Endothelial cell of umbilical vein (primary cell): ENCODE results near the gene DGKD. TPM values are rescaled to one million over a fixed set of nuclear protein-coding genes. Genes with fewer than 3 reads are reported as not detected.

Experiments used
- BruUV-seq: library from RNA; stranded (reverse); fragments of 400-500 nt; replicated peaks from 2 replicates; lab custom pipeline; 2021; lab: Mats Ljungman, UMichigan
- CTCF ChIA-PET: fragments of 300-600, 350-600 bp; sonication (Branson Sonifier 250); formaldehyde crosslinking; loops from one replicate; lab custom pipeline; 2021; ENCODE audit warnings: antibody characterized with exemption, inconsistent platforms; lab: Charles Lee
- POLR2A ChIA-PET: fragments of 300-600, 350-600 bp; sonication (Branson Sonifier 250); formaldehyde crosslinking; loops from one replicate; lab custom pipeline; 2021; ENCODE audit warnings: antibody characterized with exemption, inconsistent platforms; lab: Charles Lee
- DNase-seq: peaks from one replicate; pipeline ENCODE4 v3.0.0-alpha.2; 2011; ENCODE audit warnings: low read depth, low spot score
- FAIRE-seq: peaks from 2 replicates; lab custom pipeline; 2011; peaks lifted over from hg19 to GRCh38; lab: Jason Lieb, UNC
- H2AFZ ChIP-seq: 2 replicates; pipeline ENCODE4 v1.6.0; 2012; ENCODE audit warnings: low read depth, low read length, control low read depth, inconsistent platforms
- H3K27ac ChIP-seq: 2 replicates; pipeline ENCODE4 v1.5.1; 2011; ENCODE audit warnings: low read depth, mild to moderate bottlenecking, control low read depth, low read length, moderate library complexity; ENCODE audit not compliant: insufficient read depth
- H3K27me3 ChIP-seq, 2 experiments: 2 replicates each; pipeline versions ENCODE4 v1.6.0 to v1.6.1; 2011; ENCODE audit warnings: low read length in 2 of 2, mixed read lengths in 1 of 2; ENCODE audit not compliant: control insufficient read depth in 2 of 2, insufficient read depth in 2 of 2
- H3K36me3 ChIP-seq, 2 experiments: 2 replicates in 1 of 2; 3 replicates in 1 of 2; pipeline ENCODE4 v1.5.1; 2011; ENCODE audit warnings: low read length in 2 of 2, mild to moderate bottlenecking in 1 of 2, moderate library complexity in 1 of 2; ENCODE audit not compliant: control insufficient read depth in 2 of 2, insufficient read depth in 2 of 2; ENCODE audit errors: extremely low read depth in 1 of 2
- H3K4me1 ChIP-seq: 3 replicates; pipeline ENCODE4 v1.5.1; 2011; ENCODE audit warnings: mild to moderate bottlenecking, low read length; ENCODE audit not compliant: control insufficient read depth, insufficient read depth; ENCODE audit errors: extremely low read depth
- H3K4me2 ChIP-seq: 2 replicates; pipeline ENCODE4 v1.6.1; 2011; ENCODE audit warnings: low read length, control low read depth, mixed read lengths; ENCODE audit not compliant: insufficient read depth
- H3K4me3 ChIP-seq, 3 experiments: fragments of 200-600 bp in 1 of 3; sonication (generic), shearing (Covaris generic) in 1 of 3; replicated peaks in 1 of 3; 2 replicates each; pipeline ENCODE4 v1.5.1; 2011 to 2016; ENCODE audit warnings: control low read depth in 3 of 3, low read length in 3 of 3, mild to moderate bottlenecking in 2 of 3, inconsistent platforms in 1 of 3, low read depth in 1 of 3, moderate library complexity in 1 of 3; ENCODE audit not compliant: insufficient read depth in 1 of 3
- H3K79me2 ChIP-seq: 2 replicates; pipeline ENCODE4 v1.6.0; 2012; ENCODE audit warnings: low read length, inconsistent platforms; ENCODE audit not compliant: control insufficient read depth, insufficient read depth
- H3K9ac ChIP-seq: replicated peaks from 2 replicates; pipeline ENCODE3; 2011; ENCODE audit warnings: low read length, control low read depth; ENCODE audit not compliant: insufficient read depth; ENCODE audit errors: extremely low read depth
- H3K9me1 ChIP-seq: replicated peaks from 3 replicates; pipeline ENCODE4 v1.6.0; 2011; ENCODE audit warnings: mild to moderate bottlenecking, low read length; ENCODE audit not compliant: control insufficient read depth, insufficient read depth; ENCODE audit errors: extremely low read depth
- H3K9me3 ChIP-seq: replicated peaks from 2 replicates; pipeline ENCODE4 v1.5.1; 2012; ENCODE audit warnings: low read length, inconsistent platforms; ENCODE audit not compliant: control insufficient read depth, insufficient read depth
- H4K20me1 ChIP-seq: replicated peaks from 2 replicates; pipeline ENCODE3; 2011; ENCODE audit warnings: mild to moderate bottlenecking, low read length; ENCODE audit not compliant: control insufficient read depth, insufficient read depth; ENCODE audit errors: extremely low read depth
- EZH2 ChIP-seq: IDR thresholded peaks from 2 replicates; pipeline ENCODE4 v1.6.1; 2012; ENCODE audit warnings: borderline replicate concordance, low read depth, mild to moderate bottlenecking, moderate library complexity, low read length, inconsistent platforms; ENCODE audit not compliant: severe bottlenecking
- FOS ChIP-seq: IDR thresholded peaks from 2 replicates; pipeline ENCODE4 v1.6.1; 2011; ENCODE audit warnings: mild to moderate bottlenecking, low read length, moderate library complexity, borderline replicate concordance; ENCODE audit not compliant: insufficient read depth
- GATA2 ChIP-seq: IDR thresholded peaks from 2 replicates; pipeline ENCODE4 v1.7.0; 2011; ENCODE audit warnings: low read depth, mild to moderate bottlenecking, moderate library complexity, mixed read lengths, low read length; ENCODE audit not compliant: insufficient read length, insufficient read depth
- JUN ChIP-seq: IDR thresholded peaks from 2 replicates; pipeline ENCODE4 v1.6.1; 2011; ENCODE audit warnings: borderline replicate concordance, low read depth; ENCODE audit not compliant: insufficient read length, insufficient read depth
- MYC ChIP-seq: IDR thresholded peaks from one replicate; pipeline ENCODE4 v1.6.1; 2011; ENCODE audit warnings: mild to moderate bottlenecking, low read depth, low read length
- POLR2A ChIP-seq: IDR thresholded peaks from 2 replicates; pipeline ENCODE4 v1.6.1; 2012; ENCODE audit warnings: low read depth, mild to moderate bottlenecking, control low read depth, low read length
- POLR2AphosphoS5 ChIP-seq: IDR thresholded peaks from 2 replicates; pipeline ENCODE4 v1.6.1; 2012; ENCODE audit warnings: low read depth, mild to moderate bottlenecking, control low read depth, low read length, moderate library complexity; ENCODE audit not compliant: insufficient read depth
- dilution Hi-C: fragments of 300-500 bp; cut with MboI; formaldehyde crosslinking; loops from one replicate; pipeline ENCODE4 v1.15.0; 2019; ENCODE audit warnings: low sequenced_read_pairs; ENCODE audit not compliant: extremely low pct_ligation_motif_present
- intact Hi-C: fragments of 100-400 bp; cut with micrococcal nuclease; formaldehyde crosslinking; loops from one replicate; pipeline ENCODE4 v1.10.0; 2022
- polyA plus RNA-seq, 4 experiments: library from polyadenylated mRNA; depleted of rRNA in 3 of 4; stranded (reverse) in 3 of 4; unstranded in 1 of 4; fragments of >200 nt; gene quantifications; 2 replicates each; pipeline versions ENCODE4 v1.2.1 to v1.2.3, GENCODE V29; 2011 to 2012; ENCODE audit warnings: missing spikeins in 1 of 4
- total RNA-seq: library from RNA; stranded (reverse); gene quantifications from 2 replicates; pipeline ENCODE4 v1.2.3, GENCODE V29; 2021
- TF ChIP-seq, protein P1 (sequence below), 2 donors: IDR thresholded peaks; 1 replicate in 1 of 2; 2 replicates in 1 of 2; pipeline ENCODE4 v1.5.1; 2011; ENCODE audit warnings: low read length in 2 of 2, mild to moderate bottlenecking in 2 of 2, moderate library complexity in 2 of 2, control low read depth in 1 of 2, inconsistent platforms in 1 of 2, low read depth in 1 of 2; ENCODE audit not compliant: insufficient read depth in 1 of 2; ENCODE audit errors: extremely low read depth in 1 of 2
- TF ChIP-seq, protein P2 (sequence below): IDR thresholded peaks from 2 replicates; pipeline ENCODE4 v1.6.1; 2011; ENCODE audit not compliant: insufficient read depth, insufficient read length

Gene DGKD
- total and polyA plus RNA-seq, 2 donors (not counting 3 experiments of a cell fraction or from before 2014, with no cell fraction given): 10.8 to 36.6 TPM

DNA sequence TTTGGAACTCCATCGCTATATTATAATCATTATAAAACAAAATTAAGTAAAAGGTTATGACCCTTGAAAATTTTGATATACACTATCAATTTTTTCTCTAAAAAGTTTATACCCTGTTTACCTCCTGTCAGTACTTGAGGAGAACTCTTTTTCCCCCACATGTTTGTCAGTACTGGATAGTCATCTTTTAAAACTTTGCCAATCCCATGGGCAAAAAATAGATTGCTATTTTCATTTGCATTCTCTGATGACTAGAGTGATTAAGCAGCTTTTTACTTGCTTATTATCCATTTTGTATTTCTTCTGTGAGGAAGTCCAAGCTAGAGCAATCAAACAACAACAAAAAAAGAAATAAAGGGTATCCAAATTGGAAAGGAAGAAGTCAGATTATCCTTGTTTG lies 76.4 kb downstream of the DGKD start:
- dilution Hi-C loops: no loop called here
- POLR2A ChIA-PET: no interaction called here
- BruUV-seq: no TSS peak
- H3K36me3 ChIP-seq: peaks cover 0 to 2% of the 10 kb centered on the region in 2 experiments
- no peak overlapping the region for H2AFZ ChIP-seq
- no peaks in the 10 kb centered on the region for H3K27me3 ChIP-seq
- peak overlapping the region; percentile 27 for H3K4me2 ChIP-seq
- DNase-seq (no peak), FAIRE-seq (no peak)
- no peak overlapping the region for H3K27ac ChIP-seq
- TF ChIP-seq FOS (no peak), MYC (no peak), EZH2 (no peak), POLR2AphosphoS5 (no peak), JUN (no peak), POLR2A (no peak), GATA2 (no peak)
- TF ChIP-seq, protein P1, sequence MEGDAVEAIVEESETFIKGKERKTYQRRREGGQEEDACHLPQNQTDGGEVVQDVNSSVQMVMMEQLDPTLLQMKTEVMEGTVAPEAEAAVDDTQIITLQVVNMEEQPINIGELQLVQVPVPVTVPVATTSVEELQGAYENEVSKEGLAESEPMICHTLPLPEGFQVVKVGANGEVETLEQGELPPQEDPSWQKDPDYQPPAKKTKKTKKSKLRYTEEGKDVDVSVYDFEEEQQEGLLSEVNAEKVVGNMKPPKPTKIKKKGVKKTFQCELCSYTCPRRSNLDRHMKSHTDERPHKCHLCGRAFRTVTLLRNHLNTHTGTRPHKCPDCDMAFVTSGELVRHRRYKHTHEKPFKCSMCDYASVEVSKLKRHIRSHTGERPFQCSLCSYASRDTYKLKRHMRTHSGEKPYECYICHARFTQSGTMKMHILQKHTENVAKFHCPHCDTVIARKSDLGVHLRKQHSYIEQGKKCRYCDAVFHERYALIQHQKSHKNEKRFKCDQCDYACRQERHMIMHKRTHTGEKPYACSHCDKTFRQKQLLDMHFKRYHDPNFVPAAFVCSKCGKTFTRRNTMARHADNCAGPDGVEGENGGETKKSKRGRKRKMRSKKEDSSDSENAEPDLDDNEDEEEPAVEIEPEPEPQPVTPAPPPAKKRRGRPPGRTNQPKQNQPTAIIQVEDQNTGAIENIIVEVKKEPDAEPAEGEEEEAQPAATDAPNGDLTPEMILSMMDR (IDR thresholded peaks at IDR 0.05; ENCODE audit: extremely low read depth in 1 of 2, insufficient read depth in 1 of 2, low read depth in 1 of 2, low read length in 2 of 2): no peak
- TF ChIP-seq, protein P2, sequence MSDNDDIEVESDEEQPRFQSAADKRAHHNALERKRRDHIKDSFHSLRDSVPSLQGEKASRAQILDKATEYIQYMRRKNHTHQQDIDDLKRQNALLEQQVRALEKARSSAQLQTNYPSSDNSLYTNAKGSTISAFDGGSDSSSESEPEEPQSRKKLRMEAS: no peak
- H3K9me3 ChIP-seq: no peaks in the 10 kb centered on the region
- CTCF ChIA-PET: interaction anchor here (0.7 to 5.1 kb wide), 4 partner anchors 11 to 26 kb away, joined by 6 to 26 read pairs (median 7); no protein-coding TSS in a partner anchor
- H3K4me3 ChIP-seq: no peak overlapping the region
- no peak overlapping the region for H3K9ac ChIP-seq
- intact Hi-C loops: loop anchor here (1.0 kb wide), 2 partner anchors 11 to 16 kb away; no protein-coding TSS in a partner anchor
- no peaks in the 10 kb centered on the region for H3K79me2 ChIP-seq
- no peaks in the 10 kb centered on the region for H4K20me1 ChIP-seq
- peaks cover 10% of the 10 kb centered on the region for H3K4me1 ChIP-seq
- no peaks in the 10 kb centered on the region for H3K9me1 ChIP-seq
